Neutrophil (primary cell): ENCODE measurements around the gene LY6G6F.
A peak's percentile ranks its signal among the peaks of the same experiment; 100 is the strongest.

ENCODE experiments used
- H3K27ac ChIP-seq: fragments of 200-600 bp; sonication (generic); 2 replicates; pipeline ENCODE4 v1.5.1; 2016; ENCODE audit warnings: mild to moderate bottlenecking, moderate library complexity
- H3K27me3 ChIP-seq: fragments of 200-600 bp; sonication (generic); 2 replicates; pipeline ENCODE4 v1.6.0; 2016; ENCODE audit warnings: mild to moderate bottlenecking
- H3K36me3 ChIP-seq: fragments of 200-600 bp; sonication (generic); 2 replicates; pipeline ENCODE4 v1.5.1; 2017
- H3K4me1 ChIP-seq, 2 experiments: fragments of 200-600 bp in 1 of 2; sonication (generic) in 1 of 2; 1 replicate in 1 of 2; 2 replicates in 1 of 2; pipeline versions ENCODE4 v1.5.1 to v1.6.1; 2013 to 2016; ENCODE audit warnings: low read depth in 1 of 2, low read length in 1 of 2, mild to moderate bottlenecking in 1 of 2, moderate library complexity in 1 of 2; ENCODE audit not compliant: control insufficient read depth in 1 of 2, insufficient read depth in 1 of 2
- H3K4me3 ChIP-seq, 2 experiments: fragments of 200-600 bp in 1 of 2; sonication (generic) in 1 of 2; 1 replicate in 1 of 2; 2 replicates in 1 of 2; pipeline ENCODE4 v1.5.1; 2013 to 2016; ENCODE audit warnings: low read depth in 1 of 2, low read length in 1 of 2, mild to moderate bottlenecking in 1 of 2, moderate library complexity in 1 of 2
- H3K9me3 ChIP-seq: fragments of 200-600 bp; sonication (generic); 2 replicates; pipeline ENCODE4 v1.5.1; 2016
- CTCF ChIP-seq: fragments of 200-600 bp; sonication (generic); IDR thresholded peaks from 2 replicates; pipeline ENCODE4 v1.5.1; 2016; ENCODE audit warnings: antibody characterized with exemption

The LY6G6F gene

GRCh38 chr6:31676322-31676903, 30.3 kb upstream of the LY6G6F start:
- Histone ChIP-seq H3K36me3 (peaks cover 32% of the 10 kb centered on the region), H3K27ac (no peak overlapping the region), H3K4me3 (no peak overlapping the region), H3K9me3 (no peaks in the 10 kb centered on the region), H3K27me3 (peaks cover 2% of the 10 kb centered on the region), H3K4me1 (peaks cover 10 to 12% of the 10 kb centered on the region in 2 experiments)
- no peak for TF ChIP-seq CTCF

- peaks cover 27% of the 10 kb centered on the region for H3K36me3 ChIP-seq
- peaks cover 7% of the 10 kb centered on the region for H3K27me3 ChIP-seq
- TF ChIP-seq CTCF = no peak
- H3K4me3 ChIP-seq = no peak overlapping the region
- H3K9me3 ChIP-seq = no peaks in the 10 kb centered on the region
- H3K27ac ChIP-seq = no peak overlapping the region
- H3K4me1 ChIP-seq = peaks cover 13 to 16% of the 10 kb centered on the region in 2 experiments
These were observed 29.8 kb upstream of the LY6G6F start for GRCh38 chr6:31676904-31677303.

GRCh38 chr6:31677955-31678354, 28.7 kb upstream of the LY6G6F start:
- H3K4me3 ChIP-seq = no peak overlapping the region
- H3K27me3 ChIP-seq = peaks cover 15% of the 10 kb centered on the region
- peaks cover 19% of the 10 kb centered on the region for H3K36me3 ChIP-seq
- H3K4me1 ChIP-seq = peaks cover 16% of the 10 kb centered on the region in 2 experiments
- no peak overlapping the region for H3K27ac ChIP-seq
- no peaks in the 10 kb centered on the region for H3K9me3 ChIP-seq
- no peak for TF ChIP-seq CTCF

GRCh38 chr6:31680226-31681134, 26.2 kb upstream of the LY6G6F start, which contains the start of gene LY6G5C:
Gene LY6G5C, minus strand, starts transcription at chr6:31681067. Its CDS starts 694 bp downstream, at chr6:31680373.
- Histone ChIP-seq H3K4me1 (peaks cover 16 to 20% of the 10 kb centered on the region in 2 experiments), H3K36me3 (peaks cover 27% of the 10 kb centered on the region), H3K27me3 (peaks cover 19% of the 10 kb centered on the region), H3K4me3 (peak within 1 kb of the TSS; percentile 65 to 72), H3K9me3 (no peaks in the 10 kb centered on the region), H3K27ac (peak within 1 kb of the TSS; percentile 40)
- peak; percentile 79 for TF ChIP-seq CTCF

- TF ChIP-seq CTCF = no peak
- H3K4me1 ChIP-seq = peaks cover 16 to 20% of the 10 kb centered on the region in 2 experiments
- H3K27me3 ChIP-seq = peaks cover 19% of the 10 kb centered on the region
- no peaks in the 10 kb centered on the region for H3K9me3 ChIP-seq
- peak overlapping the region; percentile 65 to 72 for H3K4me3 ChIP-seq
- H3K27ac ChIP-seq = peak overlapping the region; percentile 40
- H3K36me3 ChIP-seq = peaks cover 32% of the 10 kb centered on the region
These were observed 25.5 kb upstream of the LY6G6F start for GRCh38 chr6:31681135-31681671.
